MM.1S (cell line): ENCODE measurements around the gene CALD1.

Source experiments
- DNase-seq: peaks from one replicate; pipeline ENCODE4 v3.0.0-alpha.2; 2015
- H2AFZ ChIP-seq: fragments of 300-600 bp; sonication (generic); 2 replicates; pipeline ENCODE4 v1.6.0; 2016; ENCODE audit warnings: antibody characterized with exemption, low read length
- H3F3A ChIP-seq: fragments of 300-600 bp; sonication (generic); 2 replicates; pipeline ENCODE4 v1.6.1; 2016; ENCODE audit warnings: mild to moderate bottlenecking, antibody characterized with exemption, low read length, moderate library complexity, mixed read lengths; ENCODE audit not compliant: insufficient read depth
- H3K27ac ChIP-seq: fragments of 300-600 bp; sonication (generic); 2 replicates; pipeline ENCODE4 v1.5.1; 2016; ENCODE audit warnings: mild to moderate bottlenecking, low read length
- H3K27me3 ChIP-seq: fragments of 300-600 bp; sonication (generic); replicated peaks from 2 replicates; pipeline ENCODE4 v1.6.0; 2016; ENCODE audit warnings: low read length; ENCODE audit not compliant: insufficient read depth
- H3K36me3 ChIP-seq: fragments of 300-600 bp; sonication (generic); replicated peaks from 2 replicates; pipeline ENCODE4 v1.6.1; 2016; ENCODE audit warnings: mild to moderate bottlenecking, low read length, mixed read lengths; ENCODE audit not compliant: insufficient read depth
- H3K4me1 ChIP-seq: fragments of 300-600 bp; sonication (generic); 2 replicates; pipeline ENCODE4 v1.6.1; 2016; ENCODE audit warnings: low read length, mixed read lengths
- H3K4me2 ChIP-seq: fragments of 300-600 bp; sonication (generic); 2 replicates; pipeline ENCODE4 v1.6.0; 2016; ENCODE audit warnings: low read depth, low read length
- H3K4me3 ChIP-seq: fragments of 300-600 bp; sonication (generic); 2 replicates; pipeline ENCODE4 v1.5.1; 2016; ENCODE audit warnings: low read length, mixed read lengths
- H3K79me2 ChIP-seq: fragments of 300-600 bp; sonication (generic); 2 replicates; pipeline ENCODE4 v1.6.1; 2016; ENCODE audit warnings: mixed run types, low read length, mixed read lengths
- H3K9ac ChIP-seq: fragments of 300-600 bp; sonication (generic); 2 replicates; pipeline ENCODE4 v1.6.1; 2016; ENCODE audit warnings: low read length, mixed read lengths
- H3K9me2 ChIP-seq: fragments of 300-600 bp; sonication (generic); replicated peaks from 2 replicates; pipeline ENCODE4 v1.6.1; 2016; ENCODE audit warnings: mild to moderate bottlenecking, low read length, mixed read lengths; ENCODE audit not compliant: insufficient read depth
- H3K9me3 ChIP-seq: fragments of 300-600 bp; sonication (generic); replicated peaks from 2 replicates; pipeline ENCODE4 v1.6.1; 2016; ENCODE audit warnings: mild to moderate bottlenecking, low read length, mixed read lengths; ENCODE audit not compliant: insufficient read depth
- H4K20me1 ChIP-seq: fragments of 300-600 bp; sonication (generic); 2 replicates; pipeline ENCODE4 v1.6.1; 2016; ENCODE audit warnings: mild to moderate bottlenecking, low read length, moderate library complexity, mixed read lengths; ENCODE audit not compliant: insufficient read depth
- CTCF ChIP-seq: fragments of 300-600 bp; sonication (generic); IDR thresholded peaks from 2 replicates; pipeline ENCODE4 v1.5.1; 2016; ENCODE audit warnings: antibody characterized with exemption, low read length, mixed read lengths
- EZH2 ChIP-seq: fragments of 300-600 bp; sonication (generic); optimal IDR thresholded peaks from 2 replicates; pipeline ENCODE3; 2017; ENCODE audit warnings: low read depth, mild to moderate bottlenecking, antibody characterized with exemption, low read length, mixed read lengths
- EZH2phosphoT487 ChIP-seq: fragments of 300-600 bp; sonication (generic); IDR thresholded peaks from 2 replicates; pipeline ENCODE4 v1.6.1; 2018; ENCODE audit warnings: antibody characterized with exemption, low read length

The CALD1 gene

GRCh38 chr7:134783294-134784069 is 4.0 kb downstream of the CALD1 start:
- DNase-seq, result no peak
- Histone ChIP-seq H3K4me2 (no peak overlapping the region), H3F3A (no peaks in the 10 kb centered on the region), H3K9me3 (no peaks in the 10 kb centered on the region), H3K9me2 (no peaks in the 10 kb centered on the region), H3K36me3 (no peaks in the 10 kb centered on the region), H3K4me3 (no peak overlapping the region), H4K20me1 (no peaks in the 10 kb centered on the region), H2AFZ (no peak overlapping the region), H3K9ac (no peak overlapping the region), H3K4me1 (no peaks in the 10 kb centered on the region), H3K27ac (no peak overlapping the region), H3K27me3 (no peaks in the 10 kb centered on the region), H3K79me2 (no peaks in the 10 kb centered on the region)
- no peak for TF ChIP-seq CTCF
- TF ChIP-seq EZH2phosphoT487, result no peak
- no peak for TF ChIP-seq EZH2

- Histone ChIP-seq H3K36me3 (no peaks in the 10 kb centered on the region), H3K79me2 (no peaks in the 10 kb centered on the region), H3K9me3 (no peaks in the 10 kb centered on the region), H3K4me3 (no peak overlapping the region), H4K20me1 (no peaks in the 10 kb centered on the region), H3K27ac (no peak overlapping the region), H3K9ac (no peak overlapping the region), H3K4me2 (no peak overlapping the region), H2AFZ (no peak overlapping the region), H3K9me2 (no peaks in the 10 kb centered on the region), H3K27me3 (no peaks in the 10 kb centered on the region), H3K4me1 (no peaks in the 10 kb centered on the region), H3F3A (no peaks in the 10 kb centered on the region)
- TF ChIP-seq EZH2phosphoT487 (no peak), EZH2 (no peak), CTCF (no peak)
- DNase-seq, result no peak
Observed at GRCh38 chr7:134784251-134785049, 5.0 kb downstream of the CALD1 start.

- H3K9ac ChIP-seq, result no peak overlapping the region
- H3K79me2 ChIP-seq, result no peaks in the 10 kb centered on the region
- H4K20me1 ChIP-seq, result no peaks in the 10 kb centered on the region
- TF ChIP-seq EZH2 (no peak), CTCF (no peak), EZH2phosphoT487 (no peak)
- no peaks in the 10 kb centered on the region for H3K9me3 ChIP-seq
- no peaks in the 10 kb centered on the region for H3K4me1 ChIP-seq
- no peaks in the 10 kb centered on the region for H3K36me3 ChIP-seq
- no peak overlapping the region for H3K27ac ChIP-seq
- no peak overlapping the region for H3K4me3 ChIP-seq
- H3K4me2 ChIP-seq, result no peak overlapping the region
- H3K9me2 ChIP-seq, result no peaks in the 10 kb centered on the region
- H3F3A ChIP-seq, result no peaks in the 10 kb centered on the region
- H3K27me3 ChIP-seq, result no peaks in the 10 kb centered on the region
- no peak for DNase-seq
- H2AFZ ChIP-seq, result no peak overlapping the region
Observed at GRCh38 chr7:134785842-134786241, 6.4 kb downstream of the CALD1 start.
